AG04449 (cell line): ENCODE measurements around the gene PGAM1.

ENCODE experiments used
- CTCF ChIA-PET: fragments of 350-600 bp; formaldehyde crosslinking; extraction: SDS; loops from one replicate; lab custom pipeline; 2021; ENCODE audit warnings: antibody characterized with exemption; lab: Yijun Ruan, JAX
- POLR2A ChIA-PET: fragments of 400-600, 350-600 bp; formaldehyde crosslinking; extraction: SDS; loops from one replicate; lab custom pipeline; 2020; ENCODE audit warnings: antibody characterized with exemption, inconsistent platforms; lab: Yijun Ruan, JAX
- DNase-seq: peaks from one replicate; pipeline ENCODE4 v3.0.0-alpha.2; 2010; ENCODE audit warnings: low read depth, low spot score
- H3K4me3 ChIP-seq: 2 replicates; pipeline ENCODE4 v1.5.1; 2011; ENCODE audit warnings: low read depth, mild to moderate bottlenecking, control low read depth, low read length
- CTCF ChIP-seq: IDR thresholded peaks from one replicate; pipeline ENCODE4 v1.5.1; 2011; ENCODE audit warnings: mild to moderate bottlenecking, moderate library complexity, low read length, control low read depth, inconsistent platforms; ENCODE audit not compliant: insufficient read depth; ENCODE audit errors: missing control alignments

The PGAM1 gene

DNA sequence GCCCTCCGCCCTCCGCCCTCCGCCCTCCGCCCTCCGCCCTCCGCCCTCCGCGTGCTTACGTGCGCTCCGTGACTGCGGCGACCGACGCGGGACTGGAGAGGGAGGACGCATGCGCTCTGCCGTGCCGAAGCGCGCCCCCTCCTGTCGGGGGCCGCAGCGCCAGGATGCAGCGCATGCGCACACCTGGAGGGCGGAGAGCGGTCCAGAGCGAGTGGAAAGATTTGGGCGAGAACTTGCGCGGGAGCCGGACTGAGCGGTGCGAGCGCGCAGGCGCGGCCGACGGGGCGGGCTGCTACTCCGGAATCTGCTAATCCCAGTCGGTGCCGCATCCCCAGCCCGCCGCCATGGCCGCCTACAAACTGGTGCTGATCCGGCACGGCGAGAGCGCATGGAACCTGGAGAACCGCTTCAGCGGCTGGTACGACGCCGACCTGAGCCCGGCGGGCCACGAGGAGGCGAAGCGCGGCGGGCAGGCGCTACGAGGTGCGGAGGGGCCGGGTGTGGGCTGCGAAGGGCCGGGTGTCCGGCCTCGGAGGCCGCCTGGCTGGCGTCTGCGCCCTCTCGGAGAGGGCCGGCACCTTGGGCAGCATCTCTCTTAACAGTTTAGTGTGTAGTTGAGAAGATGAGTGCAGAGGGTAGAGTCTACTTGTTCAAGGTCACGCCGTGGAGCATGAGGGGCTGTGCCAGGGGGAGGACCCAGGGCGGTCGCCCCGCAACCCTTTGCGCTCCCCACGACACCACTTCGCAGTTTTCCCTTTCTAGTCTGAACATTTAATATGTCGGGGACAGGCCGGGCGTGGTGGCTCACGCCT lies at the start of gene PGAM1:
PGAM1 (plus strand) TSS at position 228 of the 812 bp plus-strand sequence; CDS start at position 345, 117 bp downstream.
- POLR2A ChIA-PET, result interaction anchor here (0.6 kb wide), 1 partner anchor 10 kb away, joined by 3 read pairs; no protein-coding TSS in a partner anchor
- peak within 1 kb of the TSS; percentile 96 for H3K4me3 ChIP-seq
- peak; percentile 66 for DNase-seq
- CTCF ChIA-PET, result interaction anchor here (8.5 kb wide), 1 partner anchor 15 kb away, joined by 108 read pairs; no protein-coding TSS in a partner anchor
- peak; percentile 98 for TF ChIP-seq CTCF

DNA sequence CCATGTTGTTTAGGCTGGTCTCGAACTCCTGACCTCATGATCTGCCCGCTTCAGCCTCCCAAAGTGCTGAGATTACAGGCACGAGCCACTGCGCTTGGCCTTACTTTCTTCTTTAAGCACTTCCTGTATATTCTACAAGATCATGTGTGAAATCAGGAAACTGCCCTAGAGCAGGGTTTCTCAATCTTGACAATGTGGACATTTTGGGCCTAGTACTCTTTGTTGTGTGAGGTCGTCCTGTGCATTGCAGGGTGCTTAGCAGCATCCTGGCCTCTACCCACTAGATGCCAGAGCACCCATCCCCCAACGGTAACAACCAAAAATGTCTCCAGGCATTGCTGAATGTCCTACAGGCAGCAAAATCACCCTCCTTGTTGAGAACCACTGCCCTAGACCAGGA lies 49.6 kb upstream of the PGAM1 start:
- no peak for DNase-seq
- TF ChIP-seq CTCF, result no peak
- CTCF ChIA-PET, result interaction anchor here (1.4 kb wide), 1 partner anchor 304 kb away, joined by 4 read pairs; no protein-coding TSS in a partner anchor
- POLR2A ChIA-PET, result no interaction called here
- H3K4me3 ChIP-seq, result no peak overlapping the region

DNA sequence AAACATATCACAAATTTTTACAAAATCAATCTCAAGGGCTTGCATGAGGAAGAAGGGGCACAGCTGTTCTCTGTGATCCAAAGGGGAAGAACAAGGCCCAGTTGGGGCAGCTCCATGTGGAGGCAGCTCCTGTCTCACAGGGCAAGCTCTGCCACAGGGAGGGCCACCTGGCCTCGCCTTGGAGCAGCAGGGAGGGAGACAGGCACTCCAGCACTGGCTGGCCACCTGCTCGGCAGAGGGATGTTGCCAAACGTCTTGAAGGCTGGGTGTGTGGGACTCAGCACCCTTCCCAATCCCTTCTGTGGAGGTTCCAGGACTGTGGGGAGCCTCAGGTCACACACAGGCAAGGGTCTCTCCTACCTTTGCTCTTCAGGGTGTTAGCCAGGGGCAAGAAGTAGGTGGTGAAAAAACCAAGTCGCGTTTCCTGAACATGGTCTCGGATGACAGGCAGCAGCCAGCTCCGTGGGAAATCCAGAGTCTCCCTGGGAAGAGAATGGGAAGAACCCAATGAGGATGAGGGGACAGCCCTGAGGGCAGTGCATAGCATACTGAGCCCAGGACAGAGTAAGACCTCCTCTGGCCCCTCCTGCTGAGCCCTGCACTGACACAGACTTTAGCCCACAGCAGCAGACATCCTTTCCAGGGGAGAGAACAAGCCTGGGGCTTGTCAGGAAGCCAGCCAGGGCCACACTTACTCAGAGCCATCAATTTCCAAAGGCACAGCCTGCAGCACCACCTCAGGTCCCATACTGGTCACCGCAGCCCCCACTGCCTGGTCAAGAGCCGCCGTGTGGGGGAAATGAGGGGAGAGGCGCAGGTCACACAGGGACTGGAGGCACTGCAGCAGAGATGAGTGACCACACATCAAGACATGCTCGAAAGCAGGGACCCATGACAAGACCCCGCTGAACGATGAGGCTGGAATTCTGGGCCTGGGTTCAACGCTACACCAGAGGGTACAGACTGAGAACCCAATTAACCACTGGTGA lies 46.8 kb upstream of the PGAM1 start:
- TF ChIP-seq CTCF, result no peak
- H3K4me3 ChIP-seq, result no peak overlapping the region
- no peak for DNase-seq
- ChIA-PET POLR2A (no interaction called here), CTCF (no interaction called here)

DNA sequence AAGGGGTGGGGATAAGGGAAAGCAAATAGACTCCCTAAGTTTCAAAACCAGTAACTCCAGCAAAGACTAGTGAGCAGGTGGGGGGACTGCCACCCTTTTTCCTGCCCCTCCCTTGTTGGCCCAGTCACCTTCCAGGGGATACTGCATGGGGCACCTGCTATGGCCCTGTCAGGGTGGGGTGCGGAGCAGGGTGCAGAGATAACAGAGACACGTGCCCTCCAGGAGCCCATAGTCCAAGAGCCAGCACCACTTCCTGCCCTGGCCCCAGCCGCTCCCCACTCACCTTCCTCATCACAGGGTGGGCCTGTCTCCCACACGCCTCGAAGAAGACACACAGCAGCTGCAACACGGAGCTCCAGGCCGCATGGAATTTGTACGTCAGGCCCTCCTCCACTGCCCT lies 45.5 kb upstream of the PGAM1 start:
- no peak overlapping the region for H3K4me3 ChIP-seq
- ChIA-PET POLR2A (no interaction called here), CTCF (interaction anchor here (0.6 kb wide), 1 partner anchor 232 kb away, joined by 3 read pairs; no protein-coding TSS in a partner anchor)
- TF ChIP-seq CTCF, result no peak
- DNase-seq, result no peak

- no peak for DNase-seq
- TF ChIP-seq CTCF, result no peak
- ChIA-PET POLR2A (no interaction called here), CTCF (no interaction called here)
- no peak overlapping the region for H3K4me3 ChIP-seq
Observed at GRCh38 chr10:97381626-97382025, 44.4 kb upstream of the PGAM1 start.
